ENCODE measurements around the gene DCBLD2.

DCBLD2 gene

DNA sequence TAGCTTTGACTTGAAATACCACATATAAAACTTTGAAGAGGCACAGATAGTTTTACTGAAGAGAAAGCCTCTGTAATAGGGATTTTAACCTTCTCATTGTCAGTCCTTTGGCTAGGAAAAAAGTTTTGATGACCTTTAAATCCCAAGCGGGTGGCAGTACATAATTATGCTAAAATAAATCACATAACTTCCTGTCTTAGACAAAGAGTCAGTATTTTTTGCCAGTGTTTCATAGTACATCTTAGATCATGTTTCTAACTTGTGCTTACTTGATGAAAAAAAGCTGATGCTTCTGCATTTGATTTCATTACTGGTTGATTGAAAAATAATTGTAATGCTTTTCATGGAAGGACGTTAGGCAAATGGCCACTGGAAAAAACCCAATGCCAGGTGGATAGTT lies 132.5 kb downstream of the DCBLD2 start:
- no peak for DNase-seq (ENCODE audit: low read depth in 2 of 2)

DNA sequence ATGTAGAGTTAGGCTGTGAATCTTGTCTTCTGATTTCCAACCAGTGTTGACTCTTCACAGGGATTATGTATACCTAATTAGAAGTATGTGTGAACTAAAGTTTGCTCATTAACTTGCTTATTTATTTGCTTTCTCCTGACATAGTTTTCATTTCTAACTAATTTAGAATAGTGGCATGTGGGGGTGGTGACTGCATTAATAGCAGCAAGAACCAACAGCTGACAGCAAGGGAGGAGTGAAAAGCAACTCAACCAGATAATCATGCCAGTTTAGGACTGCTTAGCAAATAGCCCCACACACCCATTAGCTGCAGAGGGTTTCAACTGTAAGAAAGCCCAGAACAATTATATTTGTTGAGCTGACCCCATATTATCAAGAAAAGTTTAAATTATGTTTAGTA lies 134.6 kb downstream of the DCBLD2 start:
- no peak for DNase-seq (ENCODE audit: low read depth in 2 of 2)

DNA sequence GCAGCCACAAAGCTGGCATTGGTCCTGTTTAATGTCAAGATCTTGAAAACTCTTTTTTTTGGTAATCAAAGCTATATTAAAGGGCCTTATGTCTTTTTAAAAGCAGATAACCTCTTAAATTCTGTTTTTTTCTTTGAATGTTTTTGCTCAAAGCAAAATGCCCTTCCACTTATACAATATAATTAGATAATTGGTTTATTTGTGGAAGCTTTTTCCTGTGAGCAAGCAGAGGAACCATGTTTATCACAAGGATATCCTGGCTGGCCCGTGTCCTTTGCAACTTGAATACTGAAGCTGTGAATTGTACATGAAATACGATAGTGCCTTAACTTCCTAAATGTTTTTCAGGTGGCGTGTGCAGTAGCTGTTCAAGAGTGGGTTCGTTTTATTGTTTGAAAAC lies 135.8 kb downstream of the DCBLD2 start:
- no peak for DNase-seq (ENCODE audit: low read depth in 2 of 2)

DNA sequence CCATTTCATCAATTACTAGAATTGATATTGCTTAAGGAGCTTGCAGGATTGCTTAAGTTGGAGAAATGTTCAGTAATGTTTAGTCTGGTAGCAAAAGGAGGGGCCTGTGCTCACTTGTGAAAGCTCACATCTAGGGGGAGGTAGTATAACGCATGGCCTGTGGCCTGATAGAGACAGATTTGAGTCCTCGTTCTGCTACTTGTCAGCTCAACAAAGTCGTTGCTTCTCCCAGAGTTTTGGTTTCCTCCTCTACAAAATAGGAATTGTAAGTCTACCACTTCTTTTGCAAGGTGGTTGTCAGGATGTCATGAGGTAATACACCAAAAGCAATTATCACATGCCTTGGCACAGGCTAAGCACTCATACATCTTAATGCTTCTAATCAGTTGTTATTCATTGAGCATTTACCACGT lies 137.0 kb downstream of the DCBLD2 start:
- DNase-seq (ENCODE audit: low read depth in 2 of 2) = no peak

DNA sequence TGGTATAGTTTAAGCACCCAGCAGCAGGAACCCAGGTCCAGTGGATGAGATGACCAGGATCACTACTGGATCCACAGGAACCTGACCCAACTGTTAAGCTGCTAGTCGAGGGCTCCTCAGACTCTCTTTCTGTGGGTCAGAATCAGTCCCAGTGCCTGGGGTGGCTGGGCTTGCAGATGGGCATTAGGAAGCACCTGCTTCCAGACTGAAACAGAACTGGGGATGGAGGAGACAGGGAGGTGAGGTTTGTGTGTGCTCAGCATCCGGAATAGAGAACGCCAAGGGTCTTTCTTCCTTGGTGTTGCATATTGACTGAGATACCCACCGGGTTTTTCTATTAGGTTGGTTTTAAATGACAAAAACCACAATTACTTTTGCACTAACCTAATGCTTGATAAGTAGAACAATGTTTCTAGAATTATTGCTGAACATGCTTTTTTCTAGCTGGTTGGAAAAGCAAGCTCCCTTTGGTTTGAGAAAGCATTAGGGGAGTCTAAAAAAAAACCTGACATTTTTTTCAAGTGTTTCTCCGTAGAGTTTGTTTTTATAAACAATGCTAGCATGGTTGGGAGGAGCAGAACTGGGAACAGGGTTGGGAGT lies 137.6 kb downstream of the DCBLD2 start:
- no peak for DNase-seq (ENCODE audit: low read depth in 2 of 2)

DNA sequence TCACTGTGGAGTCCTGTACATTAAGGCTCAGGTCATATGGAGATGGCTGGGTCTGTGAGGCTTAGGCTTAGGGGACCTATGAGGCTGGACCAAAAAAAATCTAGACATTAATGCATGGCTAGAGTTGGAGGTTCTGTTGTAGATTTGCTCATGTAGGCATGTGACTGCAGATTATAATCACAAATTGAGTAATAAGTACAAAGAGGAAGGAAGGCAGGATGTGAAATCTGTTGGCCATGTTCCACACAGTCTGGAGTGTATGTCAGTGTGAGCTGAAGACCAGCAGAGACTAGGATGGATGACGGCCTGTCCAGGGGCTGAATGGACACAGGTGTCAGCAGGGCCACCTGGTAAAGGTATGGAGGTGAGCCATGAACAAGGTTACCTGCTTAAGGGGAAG lies 138.4 kb downstream of the DCBLD2 start, which contains the start of gene ST3GAL6:
TSS of gene ST3GAL6 (plus strand) at position 265 of the 400 bp plus-strand sequence. CDS start 5,101 bp downstream, outside the sequence.
- DNase-seq (ENCODE audit: low read depth in 2 of 2) = no peak

DNA sequence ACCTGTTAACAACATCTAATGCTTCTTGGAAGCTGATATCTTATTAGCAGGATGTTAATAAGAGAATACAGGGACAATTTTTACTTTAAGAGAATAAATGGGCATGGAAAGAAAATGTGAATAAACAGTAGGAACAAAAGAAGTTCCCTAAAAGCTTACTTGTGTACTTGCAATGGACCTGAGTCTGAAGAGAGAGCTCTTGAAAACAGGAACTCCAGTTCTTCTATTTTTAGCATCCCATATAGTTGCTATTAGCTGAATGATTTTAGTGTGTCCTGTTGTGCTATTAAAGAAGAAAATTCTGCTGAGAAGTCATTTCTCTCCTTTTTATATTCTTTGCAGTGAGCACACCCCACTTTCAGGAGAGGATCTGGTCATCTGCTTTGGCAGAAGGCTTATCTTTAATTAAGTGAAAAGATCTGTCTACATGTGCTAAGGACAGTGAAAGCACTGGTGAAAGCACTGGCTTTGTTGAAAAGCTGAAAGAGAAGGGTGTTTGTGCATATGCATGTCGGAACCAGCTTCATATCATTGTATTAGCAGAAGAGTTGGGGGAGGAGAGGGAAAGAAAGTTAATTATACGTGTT lies 139.8 kb downstream of the DCBLD2 start:
- DNase-seq (ENCODE audit: low read depth in 2 of 2) = no peak

DNA sequence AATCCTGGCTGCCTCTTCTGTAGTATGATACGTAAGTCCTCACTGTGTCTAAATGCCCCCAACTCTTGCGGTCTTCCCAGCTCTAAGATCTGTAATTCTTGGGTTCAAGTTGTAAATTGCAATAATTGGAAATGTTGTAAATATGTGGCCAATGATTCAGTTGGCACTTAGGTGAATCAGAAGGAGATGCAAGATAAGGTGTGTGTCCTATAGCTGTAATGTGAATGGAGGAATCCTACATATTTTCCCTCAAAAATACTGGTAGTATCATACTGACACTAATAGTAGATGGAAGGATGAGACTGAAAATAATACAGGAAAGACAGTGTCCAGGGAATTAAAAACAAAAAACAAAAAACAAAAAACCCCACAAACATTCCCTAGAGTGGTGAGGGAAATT lies 141.9 kb downstream of the DCBLD2 start:
- DNase-seq (ENCODE audit: low read depth in 2 of 2) = no peak

DNA sequence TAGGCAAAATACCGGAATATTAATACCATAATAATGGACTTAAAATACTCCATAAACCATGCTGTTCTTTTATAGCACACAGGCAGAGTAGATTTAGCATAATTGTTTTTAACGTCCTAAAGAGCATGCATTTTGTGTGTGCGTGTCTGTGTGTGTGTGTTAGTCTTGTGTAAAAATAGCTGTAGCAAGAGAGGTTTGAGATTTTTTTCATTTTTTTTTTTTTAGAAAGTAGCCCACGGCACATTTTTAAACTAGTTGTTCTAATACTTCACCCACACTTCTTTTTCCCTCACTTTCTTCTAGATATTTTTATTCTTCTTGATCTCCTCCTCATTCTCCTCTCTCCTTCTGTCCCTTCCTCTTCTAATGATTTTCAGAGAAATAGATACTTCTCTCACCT lies 145.9 kb downstream of the DCBLD2 start:
- DNase-seq (ENCODE audit: low read depth in 2 of 2) = no peak

DNA sequence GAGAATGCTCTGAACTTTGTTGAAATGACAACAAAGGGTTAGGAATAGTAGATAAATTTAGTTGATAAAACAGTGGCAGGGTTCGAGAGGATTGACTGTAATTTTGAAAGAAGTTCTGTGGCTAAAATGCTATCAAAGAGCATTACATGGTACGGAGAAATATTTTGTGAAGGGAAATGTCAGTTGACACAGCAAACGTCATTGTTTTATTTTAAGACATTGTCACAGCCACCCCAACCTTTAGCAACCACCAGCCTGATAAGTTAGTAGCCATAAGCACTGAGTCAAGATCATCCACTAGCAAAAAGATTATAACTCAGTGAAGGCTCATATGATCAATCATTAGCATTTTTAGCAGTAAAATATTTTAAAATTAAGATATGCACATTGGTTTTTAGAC lies 147.0 kb downstream of the DCBLD2 start:
- no peak for DNase-seq (ENCODE audit: low read depth in 2 of 2)

DNA sequence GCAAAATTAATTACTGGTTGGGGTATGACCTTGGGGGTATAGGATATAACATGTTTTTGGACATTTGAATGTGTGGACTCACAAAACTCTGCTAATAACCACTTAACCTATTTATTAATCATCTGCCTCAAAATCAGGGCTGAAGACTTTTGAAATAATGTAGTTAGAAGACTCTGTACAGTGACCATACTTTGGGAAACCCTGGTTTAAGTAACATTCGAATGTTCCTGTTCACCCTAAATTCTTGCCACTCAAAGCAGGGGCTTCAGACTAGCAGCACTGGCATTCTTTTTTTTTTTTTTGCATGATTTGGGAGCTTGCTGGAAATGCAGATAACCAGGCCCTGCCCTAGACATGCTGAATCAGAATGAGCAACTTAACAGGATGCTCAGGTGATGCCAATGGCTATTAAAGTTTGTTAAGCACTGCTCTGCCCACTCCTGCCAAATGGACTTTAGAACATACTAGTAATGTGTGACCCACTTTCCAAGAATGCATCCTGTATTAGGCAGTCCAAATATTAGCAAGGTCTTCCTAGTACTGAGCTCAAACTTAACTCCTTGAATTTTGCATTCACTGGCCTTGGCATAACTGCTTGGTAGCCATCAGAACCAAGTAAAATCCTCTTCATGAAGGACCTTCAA lies 151.1 kb downstream of the DCBLD2 start:
- DNase-seq (ENCODE audit: low read depth in 2 of 2) = no peak

DNA sequence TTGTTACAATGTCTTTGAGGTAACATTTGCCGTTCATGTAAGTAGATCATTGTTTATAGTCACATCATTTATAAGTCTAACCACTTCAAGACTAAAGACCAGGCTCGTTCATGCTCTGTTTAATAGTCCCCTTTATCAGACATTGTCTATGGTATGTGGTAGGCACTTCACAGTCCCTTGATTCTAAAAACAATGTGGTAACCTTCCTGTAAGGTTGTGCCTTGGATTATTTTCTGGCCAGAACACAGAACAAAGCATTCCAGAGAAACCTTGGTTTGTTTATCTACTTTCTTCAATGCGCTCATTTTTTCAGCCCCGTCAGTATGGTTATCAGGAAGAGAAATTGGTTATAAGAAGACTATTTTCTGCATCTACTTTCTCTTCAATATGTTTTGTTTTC lies 154.6 kb downstream of the DCBLD2 start:
- no peak for DNase-seq (ENCODE audit: low read depth in 2 of 2)

DNA sequence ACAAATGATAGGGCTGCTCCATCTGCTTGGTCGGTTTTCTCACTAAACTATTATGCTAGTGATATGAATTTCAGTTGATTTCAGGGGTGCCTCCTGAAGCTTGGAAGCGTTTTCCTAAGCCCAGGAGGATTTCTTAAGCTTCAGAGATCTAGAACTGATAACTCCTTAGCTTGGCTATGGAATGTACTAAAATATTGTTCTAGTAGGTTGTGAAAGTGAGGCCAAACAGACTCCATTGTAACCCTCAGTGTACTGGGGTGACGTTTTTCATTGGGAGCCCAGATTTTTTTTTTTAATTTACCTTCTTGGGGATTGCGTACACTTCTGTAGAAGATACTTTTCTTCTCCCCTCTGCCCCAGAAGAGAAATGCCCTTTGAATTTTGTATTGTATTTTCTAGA lies 155.4 kb downstream of the DCBLD2 start:
- no peak for DNase-seq (ENCODE audit: low read depth in 2 of 2)

Measured in stimulated activated CD4-positive, alpha-beta T cell treated with anti-CD3 and anti-CD28 coated beads, Interleukin-15, amount 100 ng/mL, for 48 hours (primary cell).